Measurements from ENCODE around the gene PHC3.

Gene PHC3

GRCh38 chr3:170075441-170076091 lies 106.0 kb downstream of the PHC3 start:
- no peak for DNase-seq (ENCODE audit: low read depth)
- no peak for TF ChIP-seq CTCF (IDR thresholded peaks at IDR 0.05; ENCODE audit: insufficient read depth, low read depth, low read length, missing control alignments)
- H3K4me3 ChIP-seq (ENCODE audit: low read depth, low read length), result no peak overlapping the region

GRCh38 chr3:170064108-170064507 lies 117.4 kb downstream of the PHC3 start:
- no peak for DNase-seq (ENCODE audit: low read depth)
- no peak for TF ChIP-seq CTCF (IDR thresholded peaks at IDR 0.05; ENCODE audit: insufficient read depth, low read depth, low read length, missing control alignments)
- H3K4me3 ChIP-seq (ENCODE audit: low read depth, low read length), result no peak overlapping the region

- no peak for DNase-seq (ENCODE audit: low read depth)
- H3K4me3 ChIP-seq (ENCODE audit: low read depth, low read length), result no peak overlapping the region
- no peak for TF ChIP-seq CTCF (IDR thresholded peaks at IDR 0.05; ENCODE audit: insufficient read depth, low read depth, low read length, missing control alignments)
Observed at GRCh38 chr3:170063691-170064090, 117.8 kb downstream of the PHC3 start.

- DNase-seq (ENCODE audit: low read depth), result no peak
- peak; percentile 5 for TF ChIP-seq CTCF (IDR thresholded peaks at IDR 0.05; ENCODE audit: insufficient read depth, low read depth, low read length, missing control alignments)
- no peak overlapping the region for H3K4me3 ChIP-seq (ENCODE audit: low read depth, low read length)
Observed at GRCh38 chr3:170062769-170063168, 118.8 kb downstream of the PHC3 start.

- H3K4me3 ChIP-seq (ENCODE audit: low read depth, low read length), result no peak overlapping the region
- DNase-seq (ENCODE audit: low read depth), result no peak
- no peak for TF ChIP-seq CTCF (IDR thresholded peaks at IDR 0.05; ENCODE audit: insufficient read depth, low read depth, low read length, missing control alignments)
Observed at GRCh38 chr3:170062068-170062467, 119.5 kb downstream of the PHC3 start.

- H3K4me3 ChIP-seq (ENCODE audit: low read depth, low read length), result no peak overlapping the region
- DNase-seq (ENCODE audit: low read depth), result no peak
- no peak for TF ChIP-seq CTCF (IDR thresholded peaks at IDR 0.05; ENCODE audit: insufficient read depth, low read depth, low read length, missing control alignments)
Observed at GRCh38 chr3:170059447-170059846, 122.1 kb downstream of the PHC3 start.

- DNase-seq (ENCODE audit: low read depth), result peak; percentile 72
- no peak for TF ChIP-seq CTCF (IDR thresholded peaks at IDR 0.05; ENCODE audit: insufficient read depth, low read depth, low read length, missing control alignments)
- H3K4me3 ChIP-seq (ENCODE audit: low read depth, low read length), result peak overlapping the region; percentile 61
Observed at GRCh38 chr3:170058127-170058526, 123.4 kb downstream of the PHC3 start.
